Measurements from ENCODE around the gene CYP19A1.

The CYP19A1 gene

GRCh38 chr15:51212239-51212638 is 126.2 kb downstream of the CYP19A1 start:
- no peak for DNase-seq (ENCODE audit: low read depth)
- TF ChIP-seq, protein P1, sequence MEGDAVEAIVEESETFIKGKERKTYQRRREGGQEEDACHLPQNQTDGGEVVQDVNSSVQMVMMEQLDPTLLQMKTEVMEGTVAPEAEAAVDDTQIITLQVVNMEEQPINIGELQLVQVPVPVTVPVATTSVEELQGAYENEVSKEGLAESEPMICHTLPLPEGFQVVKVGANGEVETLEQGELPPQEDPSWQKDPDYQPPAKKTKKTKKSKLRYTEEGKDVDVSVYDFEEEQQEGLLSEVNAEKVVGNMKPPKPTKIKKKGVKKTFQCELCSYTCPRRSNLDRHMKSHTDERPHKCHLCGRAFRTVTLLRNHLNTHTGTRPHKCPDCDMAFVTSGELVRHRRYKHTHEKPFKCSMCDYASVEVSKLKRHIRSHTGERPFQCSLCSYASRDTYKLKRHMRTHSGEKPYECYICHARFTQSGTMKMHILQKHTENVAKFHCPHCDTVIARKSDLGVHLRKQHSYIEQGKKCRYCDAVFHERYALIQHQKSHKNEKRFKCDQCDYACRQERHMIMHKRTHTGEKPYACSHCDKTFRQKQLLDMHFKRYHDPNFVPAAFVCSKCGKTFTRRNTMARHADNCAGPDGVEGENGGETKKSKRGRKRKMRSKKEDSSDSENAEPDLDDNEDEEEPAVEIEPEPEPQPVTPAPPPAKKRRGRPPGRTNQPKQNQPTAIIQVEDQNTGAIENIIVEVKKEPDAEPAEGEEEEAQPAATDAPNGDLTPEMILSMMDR (IDR thresholded peaks at IDR 0.05; ENCODE audit: control insufficient read depth, extremely low read depth, insufficient read depth) = no peak
- no peak overlapping the region for H3K4me3 ChIP-seq (ENCODE audit: low read depth, low read length)

GRCh38 chr15:51205050-51205975 is 133.1 kb downstream of the CYP19A1 start:
- no peak overlapping the region for H3K4me3 ChIP-seq (ENCODE audit: low read depth, low read length)
- peak; percentile 70 for DNase-seq (ENCODE audit: low read depth)
- TF ChIP-seq, protein P1 (IDR thresholded peaks at IDR 0.05; ENCODE audit: control insufficient read depth, extremely low read depth, insufficient read depth) = no peak

DNA sequence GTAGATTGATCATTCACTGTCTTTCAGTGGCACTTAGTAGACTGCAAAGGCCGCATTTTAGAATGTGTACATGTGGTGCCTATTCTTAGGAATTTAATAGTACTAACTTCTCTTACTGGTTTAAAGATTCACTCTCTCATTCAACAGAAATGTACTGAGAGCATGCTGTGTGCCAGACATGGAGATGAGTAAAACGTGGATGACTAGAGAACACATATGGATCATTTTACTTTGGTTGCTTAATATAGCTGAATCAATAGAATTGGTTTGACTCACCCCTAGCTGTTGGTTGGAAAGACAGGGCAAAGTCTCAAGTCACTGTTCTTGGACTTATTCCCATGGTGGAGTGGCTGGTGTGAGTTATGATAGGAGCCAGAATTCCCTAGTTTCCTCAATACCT is 134.6 kb downstream of the CYP19A1 start:
- no peak overlapping the region for H3K4me3 ChIP-seq (ENCODE audit: low read depth, low read length)
- DNase-seq (ENCODE audit: low read depth) = no peak
- TF ChIP-seq, protein P1 (IDR thresholded peaks at IDR 0.05; ENCODE audit: control insufficient read depth, extremely low read depth, insufficient read depth) = no peak

DNA sequence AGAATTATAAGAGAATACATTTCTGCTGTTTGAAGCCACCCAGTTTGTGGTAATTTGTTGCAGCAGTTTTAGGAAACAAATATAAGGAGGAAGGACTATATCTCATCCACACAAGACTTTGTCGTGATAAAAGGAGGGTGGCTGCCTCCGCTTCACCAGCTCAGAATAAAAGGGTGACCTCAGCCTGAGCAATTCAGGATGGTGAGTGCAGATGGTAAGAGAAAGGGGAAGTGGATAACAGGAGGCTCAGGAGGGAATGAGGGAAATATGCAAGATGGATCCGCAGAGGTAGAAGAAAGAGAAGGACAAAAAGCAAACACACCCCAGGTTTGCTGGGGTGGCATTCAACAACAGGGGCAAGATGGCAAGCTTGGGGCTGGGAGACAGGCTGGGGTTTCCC is 135.6 kb downstream of the CYP19A1 start:
- H3K4me3 ChIP-seq (ENCODE audit: low read depth, low read length) = no peak overlapping the region
- DNase-seq (ENCODE audit: low read depth) = no peak
- TF ChIP-seq, protein P1 (IDR thresholded peaks at IDR 0.05; ENCODE audit: control insufficient read depth, extremely low read depth, insufficient read depth) = no peak

- no peak for DNase-seq (ENCODE audit: low read depth)
- H3K4me3 ChIP-seq (ENCODE audit: low read depth, low read length) = no peak overlapping the region
- TF ChIP-seq, protein P1 (IDR thresholded peaks at IDR 0.05; ENCODE audit: control insufficient read depth, extremely low read depth, insufficient read depth) = no peak
Observed at GRCh38 chr15:51201581-51201980, 136.8 kb downstream of the CYP19A1 start.

- H3K4me3 ChIP-seq (ENCODE audit: low read depth, low read length) = no peak overlapping the region
- no peak for DNase-seq (ENCODE audit: low read depth)
- TF ChIP-seq, protein P1 (IDR thresholded peaks at IDR 0.05; ENCODE audit: control insufficient read depth, extremely low read depth, insufficient read depth) = no peak
Observed at GRCh38 chr15:51200792-51201191, 137.6 kb downstream of the CYP19A1 start.

Data from LNCaP clone FGC (cell line).